PC-3 (cell line): ENCODE measurements around the gene BEGAIN. TPM values are rescaled to one million over a fixed set of nuclear protein-coding genes. Genes with fewer than 3 reads are reported as not detected.

Source experiments
- ATAC-seq: fragments of 200-7000 bp; cut with Tn5 transposase; 2 replicates; pipeline ENCODE4 v1.9.1; 2020; ENCODE audit warnings: mild to moderate bottlenecking, moderate library complexity
- BruUV-seq: library from RNA; stranded (reverse); fragments of 400-500 nt; replicated peaks from 2 replicates; lab custom pipeline; 2021; lab: Mats Ljungman, UMichigan
- CTCF ChIA-PET: fragments of 300-600 bp; sonication (Branson Sonifier 250); formaldehyde crosslinking; loops from one replicate; lab custom pipeline; 2022; ENCODE audit warnings: antibody characterized with exemption; lab: Charles Lee
- POLR2A ChIA-PET: fragments of 300-600 bp; sonication (Branson Sonifier 250); formaldehyde crosslinking; loops from one replicate; lab custom pipeline; 2022; ENCODE audit warnings: antibody characterized with exemption; ENCODE audit not compliant: unreplicated experiment; lab: Charles Lee
- DNase-seq: peaks from one replicate; pipeline ENCODE4 v3.0.0-alpha.2; 2015
- H2AFZ ChIP-seq: fragments of 300-600 bp; sonication (generic); 2 replicates; pipeline ENCODE4 v1.6.0; 2016; ENCODE audit warnings: antibody characterized with exemption, low read length
- H3F3A ChIP-seq: fragments of 300-600 bp; sonication (generic); one replicate; pipeline ENCODE4 v1.6.0; 2017; ENCODE audit warnings: antibody characterized with exemption, low read length, control low read depth, mild to moderate bottlenecking; ENCODE audit not compliant: unreplicated experiment
- H3K27ac ChIP-seq: fragments of 300-600 bp; sonication (generic); 2 replicates; pipeline ENCODE4 v1.5.1; 2016; ENCODE audit warnings: mild to moderate bottlenecking, low read length
- H3K27me3 ChIP-seq: fragments of 300-600 bp; sonication (generic); 2 replicates; pipeline ENCODE4 v1.6.1; 2016; ENCODE audit warnings: low read length, mixed read lengths
- H3K36me3 ChIP-seq: fragments of 300-600 bp; sonication (generic); 2 replicates; pipeline ENCODE4 v1.6.1; 2016; ENCODE audit warnings: low read depth, mixed run types, low read length, mixed read lengths
- H3K4me1 ChIP-seq: fragments of 300-600 bp; sonication (generic); 2 replicates; pipeline ENCODE4 v1.5.1; 2016; ENCODE audit warnings: low read length; ENCODE audit not compliant: insufficient read depth
- H3K4me2 ChIP-seq: fragments of 300-600 bp; sonication (generic); 2 replicates; pipeline ENCODE4 v1.6.0; 2016; ENCODE audit warnings: low read length
- H3K4me3 ChIP-seq: fragments of 300-600 bp; sonication (generic); 2 replicates; pipeline ENCODE4 v1.5.1; 2016; ENCODE audit warnings: mild to moderate bottlenecking, low read length, mixed read lengths
- H3K79me2 ChIP-seq: fragments of 300-600 bp; sonication (generic); 2 replicates; pipeline ENCODE4 v1.6.1; 2017; ENCODE audit warnings: low read length, mixed read lengths
- H3K9ac ChIP-seq: fragments of 300-600 bp; sonication (generic); 2 replicates; pipeline ENCODE4 v1.6.0; 2016; ENCODE audit warnings: mild to moderate bottlenecking, low read length
- H3K9me2 ChIP-seq: fragments of 300-600 bp; sonication (generic); replicated peaks from 2 replicates; pipeline ENCODE4 v1.6.1; 2016; ENCODE audit warnings: mixed run types, low read length, mixed read lengths
- H3K9me3 ChIP-seq: fragments of 300-600 bp; sonication (generic); 2 replicates; pipeline ENCODE4 v1.6.1; 2016; ENCODE audit warnings: low read length, mixed read lengths
- H4K20me1 ChIP-seq: fragments of 300-600 bp; sonication (generic); 2 replicates; pipeline ENCODE4 v1.6.1; 2016; ENCODE audit warnings: low read length, mixed read lengths
- CTCF ChIP-seq: fragments of 300-600 bp; sonication (generic); conservative IDR thresholded peaks from 2 replicates; pipeline ENCODE4 v1.5.1; 2017; ENCODE audit warnings: antibody characterized with exemption, low read depth, mild to moderate bottlenecking, low read length
- EZH2 ChIP-seq: fragments of 300-600 bp; sonication (generic); IDR thresholded peaks from one replicate; pipeline ENCODE4 v1.6.1; 2017; ENCODE audit warnings: antibody characterized with exemption, mild to moderate bottlenecking, low read length; ENCODE audit not compliant: unreplicated experiment
- EZH2phosphoT487 ChIP-seq: fragments of 300-600 bp; sonication (generic); IDR thresholded peaks from 2 replicates; pipeline ENCODE4 v1.6.1; 2018; ENCODE audit warnings: mild to moderate bottlenecking, antibody characterized with exemption, low read length, borderline replicate concordance
- intact Hi-C: fragments of 100-400 bp; cut with micrococcal nuclease; formaldehyde crosslinking; loops from 2 replicates; pipeline ENCODE4 v1.9.0; 2023
- total RNA-seq: library from RNA; depleted of rRNA; stranded (reverse); fragments of >200 nt; gene quantifications from 2 replicates; pipeline ENCODE4 v1.2.3, GENCODE V29; 2014

The BEGAIN gene
- total RNA-seq, 1 experiment from 2014 or later = 3.8 TPM

DNA sequence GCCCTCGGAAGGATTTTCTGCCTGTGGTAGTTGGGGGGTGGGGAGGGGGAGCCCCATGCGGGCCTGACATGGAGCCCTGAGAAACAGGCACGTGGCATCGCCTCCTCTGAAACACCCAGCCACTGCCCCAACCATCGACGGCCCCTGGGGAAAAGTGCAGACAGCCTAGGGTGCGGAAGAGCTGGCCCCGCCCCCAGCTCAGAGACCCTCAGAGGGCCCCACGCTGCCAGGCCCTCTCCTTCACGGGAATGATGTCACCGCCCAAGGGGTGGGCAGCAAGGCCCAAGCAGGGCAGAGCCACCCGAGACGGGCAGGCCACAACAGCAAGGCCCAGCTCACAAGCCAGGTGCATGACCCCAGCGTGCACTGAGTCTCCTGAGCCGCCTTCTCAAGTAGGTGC is 26.2 kb downstream of the BEGAIN start:
- POLR2A ChIA-PET = no interaction called here
- Histone ChIP-seq H4K20me1 (no peaks in the 10 kb centered on the region), H3K4me1 (no peaks in the 10 kb centered on the region), H3K79me2 (no peaks in the 10 kb centered on the region), H2AFZ (no peak overlapping the region), H3K4me2 (no peak overlapping the region), H3K27ac (no peak overlapping the region), H3K4me3 (no peak overlapping the region), H3K9ac (no peak overlapping the region), H3K27me3 (no peaks in the 10 kb centered on the region), H3K9me3 (no peaks in the 10 kb centered on the region), H3K36me3 (no peaks in the 10 kb centered on the region), H3K9me2 (no peaks in the 10 kb centered on the region), H3F3A (no peaks in the 10 kb centered on the region)
- ATAC-seq = no peak
- TF ChIP-seq EZH2phosphoT487 (no peak), EZH2 (no peak), CTCF (no peak)
- DNase-seq = no peak
- intact Hi-C loops = no loop called here
- CTCF ChIA-PET = no interaction called here
- no TSS peak for BruUV-seq

GRCh38 chr14:100560471-100560870 is 26.7 kb downstream of the BEGAIN start:
- no peaks in the 10 kb centered on the region for H3F3A ChIP-seq
- no peak overlapping the region for H3K9ac ChIP-seq
- H3K4me1 ChIP-seq = no peaks in the 10 kb centered on the region
- H3K9me3 ChIP-seq = no peaks in the 10 kb centered on the region
- H3K27me3 ChIP-seq = no peaks in the 10 kb centered on the region
- TF ChIP-seq EZH2 (no peak), EZH2phosphoT487 (no peak), CTCF (no peak)
- no peaks in the 10 kb centered on the region for H3K9me2 ChIP-seq
- ChIA-PET CTCF (no interaction called here), POLR2A (no interaction called here)
- no peak overlapping the region for H3K27ac ChIP-seq
- H3K4me3 ChIP-seq = no peak overlapping the region
- no peaks in the 10 kb centered on the region for H3K79me2 ChIP-seq
- no peak overlapping the region for H3K4me2 ChIP-seq
- H2AFZ ChIP-seq = no peak overlapping the region
- H4K20me1 ChIP-seq = no peaks in the 10 kb centered on the region
- intact Hi-C loops = no loop called here
- no peaks in the 10 kb centered on the region for H3K36me3 ChIP-seq
- no TSS peak for BruUV-seq
- no peak for DNase-seq
- no peak for ATAC-seq

DNA sequence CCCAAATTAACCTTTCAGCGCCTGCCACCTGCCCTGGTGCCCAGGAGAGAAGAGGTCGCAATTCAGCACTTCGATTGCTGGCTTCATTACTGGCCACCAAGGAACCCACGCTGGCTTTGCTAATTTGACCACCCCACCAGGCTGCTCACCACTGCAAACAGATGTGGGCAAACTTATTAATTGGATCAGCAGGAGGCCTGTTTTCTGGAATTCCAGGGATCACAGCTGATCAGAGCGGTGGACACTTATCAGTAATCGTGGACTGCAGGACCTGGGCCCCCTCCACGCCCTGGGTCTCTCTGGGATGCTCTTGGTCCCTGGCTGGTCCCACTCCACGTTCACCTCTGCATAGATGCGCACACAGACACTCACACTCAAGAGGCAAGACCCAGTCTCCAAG is 27.8 kb downstream of the BEGAIN start:
- ATAC-seq (no peak), DNase-seq (no peak)
- intact Hi-C loops = no loop called here
- Histone ChIP-seq H3K27me3 (no peaks in the 10 kb centered on the region), H3F3A (no peaks in the 10 kb centered on the region), H2AFZ (no peak overlapping the region), H3K9me2 (no peaks in the 10 kb centered on the region), H3K4me2 (no peak overlapping the region), H3K36me3 (no peaks in the 10 kb centered on the region), H3K4me3 (no peak overlapping the region), H4K20me1 (no peaks in the 10 kb centered on the region), H3K9ac (no peak overlapping the region), H3K9me3 (no peaks in the 10 kb centered on the region), H3K27ac (no peak overlapping the region), H3K4me1 (no peaks in the 10 kb centered on the region), H3K79me2 (no peaks in the 10 kb centered on the region)
- ChIA-PET POLR2A (interaction anchor here (0.6 kb wide), 1 partner anchor 1704 kb away, joined by 3 read pairs; no protein-coding TSS in a partner anchor), CTCF (no interaction called here)
- no TSS peak for BruUV-seq
- TF ChIP-seq EZH2phosphoT487 (no peak), EZH2 (no peak)
